Stimulated activated CD8-positive, alpha-beta memory T cell treated with anti-CD3 and anti-CD28 coated beads, Interleukin-12 subunit alpha, Interleukin-12 subunit beta, amount 100 ng/mL, for 24 hours (primary cell): ENCODE measurements around the gene C1QTNF9.
"Not testable (repeated sequence)": the region's sequence is repeated elsewhere in the genome, so short reads cannot be mapped to it uniquely, and the experiment has no call there.

Experiments
- DNase-seq: peaks from one replicate; pipeline ENCODE4 v3.0.0-alpha.2; 2020; ENCODE audit errors: extremely low read depth

The C1QTNF9 gene

DNA sequence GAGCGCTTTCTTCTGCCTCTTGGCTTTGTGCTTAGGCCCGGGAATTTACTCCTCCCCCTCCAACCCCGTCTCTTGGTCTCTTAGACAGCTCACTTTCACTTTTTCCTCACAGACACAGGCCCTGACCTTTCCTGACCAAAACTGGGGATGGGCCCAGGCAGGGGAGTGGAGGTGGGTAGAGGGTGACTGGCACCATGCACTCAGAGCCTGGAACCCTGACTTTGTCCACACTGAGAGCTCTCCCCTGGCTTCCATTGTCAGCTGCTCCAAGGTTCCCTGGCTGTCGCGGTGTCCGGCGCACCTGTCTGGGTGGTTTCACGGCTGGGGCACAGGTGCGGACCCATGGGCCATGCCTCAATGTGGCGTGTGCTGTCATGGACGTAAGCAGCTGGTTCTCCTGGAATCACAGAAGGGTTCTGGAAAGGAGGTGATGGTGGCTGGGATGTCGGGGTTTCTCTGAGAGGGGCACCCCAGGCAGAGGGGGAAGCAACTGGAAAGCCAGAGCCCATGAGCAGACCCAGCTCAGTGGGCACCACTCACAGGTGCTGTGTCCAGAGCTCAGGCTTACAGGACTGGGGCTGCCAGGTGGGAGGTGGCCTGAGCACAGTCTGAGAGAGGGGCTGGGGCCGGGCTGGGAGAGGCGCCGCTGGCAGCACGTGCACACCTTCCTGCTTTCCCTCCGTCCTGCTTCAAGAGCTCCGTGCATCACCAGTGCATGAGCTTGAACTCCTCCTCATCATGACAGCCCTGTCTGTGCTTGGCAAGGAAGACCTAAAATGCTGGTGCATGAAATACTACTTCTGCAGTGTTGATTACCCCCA, 28.0 kb upstream of the C1QTNF9 start:
- no peak for DNase-seq

DNA sequence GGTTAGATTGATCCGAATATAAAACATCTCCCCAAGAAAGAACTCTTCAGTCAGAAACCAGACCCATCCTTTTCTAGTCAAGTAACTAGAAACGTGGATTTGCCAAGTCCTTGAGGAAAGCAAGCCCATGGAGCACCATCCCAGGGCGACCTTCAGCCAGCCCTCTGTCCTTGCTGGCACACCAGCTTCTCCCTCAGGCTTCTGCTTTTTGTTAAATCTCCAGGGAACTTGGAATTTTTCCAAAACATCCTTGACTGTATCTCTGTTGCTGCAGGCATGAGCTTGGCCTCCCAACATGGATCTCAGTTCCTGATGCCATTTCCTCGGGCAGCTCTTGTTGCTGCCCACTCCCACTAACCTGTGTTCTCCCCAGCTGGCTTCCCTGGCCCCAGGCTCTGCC, 27.1 kb upstream of the C1QTNF9 start:
- no peak for DNase-seq

DNA sequence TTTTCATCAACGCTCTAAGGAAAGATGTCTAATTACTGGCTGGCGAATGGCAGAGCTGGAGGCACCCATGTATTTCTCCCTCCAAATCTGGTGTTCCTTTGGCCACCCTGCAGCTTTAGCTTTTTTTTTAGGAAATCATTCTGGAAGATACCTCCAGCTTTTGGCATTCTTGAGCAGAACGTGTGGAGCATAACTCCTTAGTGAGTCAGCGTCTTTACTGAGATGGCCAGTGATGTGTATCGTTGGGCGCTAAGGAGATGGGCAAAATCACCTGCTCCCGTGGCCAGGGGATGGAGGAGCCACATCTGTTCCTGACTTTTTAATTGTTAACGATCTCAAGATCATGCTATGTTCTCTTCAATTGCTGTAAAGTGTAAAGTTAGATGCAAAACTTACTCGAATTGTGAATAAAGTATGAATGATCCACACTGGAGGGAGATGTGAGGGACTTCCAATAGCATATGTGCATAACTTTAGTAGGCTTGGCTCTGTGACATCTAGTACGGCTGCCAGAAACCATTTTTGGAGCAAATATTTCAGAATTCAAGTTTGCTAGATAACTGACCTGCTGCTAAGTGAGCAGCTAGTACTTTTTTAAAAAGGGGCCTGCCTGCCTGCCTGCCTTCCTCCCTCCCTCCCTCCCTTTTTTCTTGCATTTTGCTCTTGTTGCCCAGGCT, 24.4 kb upstream of the C1QTNF9 start:
- no peak for DNase-seq

DNA sequence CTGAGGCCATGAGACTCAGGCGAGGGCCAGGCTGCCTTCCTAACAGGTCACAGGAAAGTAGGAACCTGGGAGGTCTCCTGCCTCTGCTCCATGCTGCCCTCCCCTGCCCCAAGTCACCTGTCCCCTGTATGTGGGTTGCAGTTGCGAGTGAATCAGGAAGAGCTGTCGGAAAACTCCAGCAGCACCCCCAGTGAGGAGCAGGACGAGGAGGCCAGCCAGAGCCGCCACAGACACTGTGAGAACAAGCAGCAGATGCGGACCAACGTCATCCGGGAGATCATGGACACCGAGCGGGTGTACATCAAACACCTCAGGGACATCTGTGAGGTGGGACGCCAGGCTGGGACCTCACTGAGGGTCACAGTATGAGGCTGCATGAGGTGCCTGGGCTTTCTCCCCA, 22.8 kb upstream of the C1QTNF9 start:
- DNase-seq, result no peak

DNA sequence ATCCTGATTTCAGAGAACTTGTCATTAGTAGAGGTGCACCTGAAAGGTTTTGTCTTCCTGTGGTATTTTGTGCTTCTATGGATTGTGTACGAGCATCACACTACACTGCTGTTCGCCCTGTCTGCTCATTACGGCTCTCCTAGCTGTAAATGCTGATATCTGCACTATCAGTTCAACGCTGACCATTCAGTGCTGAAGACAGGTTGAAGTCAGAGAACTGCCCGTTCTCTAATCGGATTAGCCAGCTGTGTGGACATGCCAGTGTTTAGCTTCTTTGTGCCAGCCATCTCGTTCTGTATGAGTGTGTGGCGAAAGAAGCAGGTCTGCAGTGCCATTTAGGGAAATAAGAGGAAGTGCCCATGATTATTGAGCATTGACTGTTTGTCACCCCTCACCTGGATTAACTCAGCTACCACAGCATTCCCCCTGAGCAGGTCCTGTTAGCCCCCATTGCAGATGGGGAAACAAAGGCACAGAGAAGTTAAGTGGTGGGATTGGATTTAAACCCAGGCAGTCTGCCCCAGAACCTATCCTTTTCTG, 21.6 kb upstream of the C1QTNF9 start:
- DNase-seq, result no peak

DNA sequence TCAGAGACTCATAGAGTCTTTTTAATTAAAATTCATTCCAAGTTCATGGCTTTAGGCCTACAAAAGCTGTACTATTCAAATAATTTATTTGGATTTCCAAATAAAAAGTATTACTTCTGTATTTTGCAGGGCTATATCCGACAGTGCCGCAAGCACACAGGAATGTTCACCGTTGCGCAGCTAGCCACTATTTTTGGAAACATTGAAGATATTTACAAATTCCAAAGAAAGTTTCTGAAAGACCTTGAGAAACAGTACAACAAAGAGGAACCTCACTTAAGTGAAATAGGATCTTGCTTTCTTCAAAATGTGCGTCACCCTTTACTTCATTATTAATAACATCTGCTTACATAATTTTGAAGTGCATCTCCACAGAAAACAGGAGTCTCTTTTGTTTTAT, 20.5 kb upstream of the C1QTNF9 start:
- DNase-seq, result no peak

DNA sequence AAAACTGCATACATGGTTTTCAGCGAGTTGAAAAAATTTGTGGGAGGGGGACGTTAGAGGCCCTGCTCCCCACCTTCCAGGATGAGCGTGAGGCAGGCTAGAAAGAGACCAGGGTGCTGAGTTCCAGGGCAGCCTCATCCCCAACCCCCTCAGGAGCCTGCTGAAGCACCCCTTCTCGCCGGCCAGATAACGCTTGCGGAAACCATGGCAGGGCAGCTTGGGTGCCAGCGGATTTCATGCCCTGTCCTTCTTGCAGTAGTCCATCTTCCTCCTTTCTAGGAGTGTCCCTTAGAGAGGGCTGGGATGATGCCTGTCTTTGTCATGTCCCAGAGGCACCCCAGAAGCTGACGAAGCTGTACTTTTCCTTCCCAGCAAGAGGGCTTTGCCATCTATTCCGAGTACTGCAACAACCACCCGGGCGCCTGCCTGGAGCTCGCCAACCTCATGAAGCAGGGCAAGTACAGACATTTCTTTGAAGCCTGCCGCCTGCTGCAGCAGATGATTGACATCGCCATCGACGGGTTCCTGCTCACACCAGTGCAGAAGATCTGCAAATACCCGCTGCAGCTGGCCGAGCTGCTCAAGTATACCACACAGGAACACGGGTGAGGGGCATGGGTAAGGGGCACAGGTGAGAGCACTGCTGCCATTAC, 19.0 kb upstream of the C1QTNF9 start:
- DNase-seq, result no peak

DNA sequence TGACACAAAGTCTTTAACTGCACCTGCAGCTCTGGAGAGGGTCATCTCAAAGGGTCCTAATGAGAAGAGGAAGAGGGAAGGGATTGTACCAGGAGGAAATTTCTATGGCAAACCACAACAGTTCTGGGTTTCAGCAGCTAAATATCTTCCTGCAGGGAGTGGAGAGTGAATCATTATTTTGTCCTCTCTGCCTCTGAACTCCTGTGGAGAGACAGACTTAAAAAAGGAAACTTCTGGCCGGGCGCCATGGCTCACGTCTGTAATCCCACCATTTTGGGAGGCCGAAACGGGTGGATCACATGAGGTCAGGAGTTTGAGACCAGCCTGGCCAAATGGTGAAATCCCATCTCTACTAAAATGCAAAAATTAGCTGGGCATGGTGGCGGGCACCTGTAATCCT, 16.9 kb upstream of the C1QTNF9 start:
- no peak for DNase-seq

DNA sequence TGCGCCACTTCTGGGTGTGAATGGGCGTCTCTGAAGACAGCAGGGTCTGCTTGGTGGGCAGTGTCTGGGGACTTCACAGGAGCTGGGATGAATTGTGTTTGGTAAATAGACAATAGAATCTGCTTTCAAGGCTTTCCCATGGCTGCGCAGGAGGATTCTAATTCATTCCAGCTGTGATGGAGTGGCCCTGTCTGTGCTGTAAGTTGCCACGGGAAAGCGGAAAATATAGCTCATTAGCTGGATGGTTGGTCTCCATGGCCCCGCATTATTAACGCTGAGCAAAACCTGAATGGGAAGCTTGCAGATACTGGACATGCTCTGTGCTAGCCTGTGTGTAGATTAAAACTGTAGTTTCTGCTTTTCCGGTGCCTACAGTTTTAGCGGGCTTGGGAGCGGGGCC, 15.6 kb upstream of the C1QTNF9 start:
- no peak for DNase-seq

DNA sequence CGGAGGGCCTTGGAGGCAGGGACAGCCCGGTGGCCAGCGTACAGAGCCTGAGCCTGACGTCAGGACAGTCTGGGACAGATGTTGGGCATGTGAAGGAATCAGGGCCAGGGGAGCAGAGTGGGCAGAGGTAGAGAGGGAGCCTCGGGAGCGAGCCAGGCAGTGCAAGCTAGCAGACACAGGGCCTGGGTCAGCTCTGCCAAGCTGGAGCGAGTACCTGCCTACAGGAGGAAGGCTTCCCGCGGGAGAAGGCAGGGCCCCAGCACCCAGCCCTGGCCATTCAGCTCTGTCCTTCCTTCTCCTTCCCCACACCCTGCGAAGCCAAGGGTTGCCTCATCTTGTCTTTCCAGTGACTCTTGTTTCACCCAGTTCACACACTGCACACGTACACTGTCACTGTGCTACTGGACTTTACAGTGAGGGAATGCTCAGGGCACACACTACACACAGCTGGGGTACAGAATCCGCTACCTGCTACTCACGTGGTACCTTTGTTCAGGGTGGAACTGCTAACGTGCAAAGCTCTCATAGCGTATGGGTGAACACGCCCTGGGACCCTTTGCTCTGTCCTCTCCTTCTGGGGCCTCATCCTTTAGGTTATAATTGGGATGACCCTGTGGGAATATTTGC, 9.8 kb upstream of the C1QTNF9 start:
- no peak for DNase-seq

DNA sequence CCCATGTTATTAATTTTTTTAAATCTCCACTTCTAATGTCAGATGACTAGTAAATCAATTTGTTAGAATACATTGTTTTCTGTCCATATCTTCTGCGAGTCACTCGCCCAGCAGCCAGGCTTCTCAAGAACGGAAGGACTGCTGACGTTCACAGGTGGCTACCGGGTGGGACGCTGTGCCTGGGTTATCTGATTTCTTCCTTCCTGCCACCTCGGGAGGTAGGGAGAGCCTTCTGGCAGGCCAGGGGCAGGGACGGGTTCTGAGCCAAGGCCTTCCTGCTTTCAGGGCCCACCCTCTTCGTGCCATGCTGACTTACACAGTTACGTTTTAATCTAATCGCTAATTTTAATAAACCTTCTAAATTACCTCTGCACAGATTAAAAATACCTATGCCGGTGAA, 7.9 kb upstream of the C1QTNF9 start:
- DNase-seq, result no peak

DNA sequence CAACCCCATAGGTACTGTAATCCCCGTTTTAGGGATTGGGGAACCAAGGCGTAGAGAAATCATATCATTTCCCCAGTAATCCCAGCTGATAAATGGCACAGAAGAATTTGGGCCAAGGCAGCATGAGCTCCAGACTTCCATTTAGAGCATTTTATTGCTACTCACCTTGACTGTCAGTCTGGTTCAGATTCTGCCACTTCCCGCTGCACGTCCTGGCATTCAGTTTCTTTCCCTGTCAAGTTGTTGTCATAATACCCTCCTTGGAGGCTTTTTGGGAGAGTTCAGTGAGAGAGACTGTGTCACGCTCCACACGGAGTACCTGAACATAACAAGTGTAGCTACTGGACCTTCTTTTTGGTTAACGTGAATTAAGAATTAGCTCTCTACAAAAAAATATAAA, 7.5 kb upstream of the C1QTNF9 start:
- no peak for DNase-seq

DNA sequence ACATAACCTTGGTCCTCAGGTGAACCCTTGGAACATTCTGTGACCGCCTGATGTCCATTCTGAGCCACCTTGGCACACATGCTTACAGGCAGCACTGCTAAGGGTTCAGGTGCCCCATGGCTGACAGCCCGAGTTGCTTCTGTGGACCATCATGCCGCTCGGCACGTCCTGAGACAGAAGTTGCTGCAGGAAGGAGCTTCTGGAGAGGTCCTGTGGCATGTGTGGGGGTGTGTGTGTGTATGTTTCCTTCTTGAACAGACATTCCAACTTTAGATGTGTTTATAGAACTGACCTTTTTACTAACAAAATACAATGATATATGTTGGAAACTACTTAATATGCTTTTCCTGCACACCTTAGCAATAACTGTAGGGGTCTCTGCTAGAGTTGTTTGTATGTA, 4.8 kb upstream of the C1QTNF9 start:
- no peak for DNase-seq

DNA sequence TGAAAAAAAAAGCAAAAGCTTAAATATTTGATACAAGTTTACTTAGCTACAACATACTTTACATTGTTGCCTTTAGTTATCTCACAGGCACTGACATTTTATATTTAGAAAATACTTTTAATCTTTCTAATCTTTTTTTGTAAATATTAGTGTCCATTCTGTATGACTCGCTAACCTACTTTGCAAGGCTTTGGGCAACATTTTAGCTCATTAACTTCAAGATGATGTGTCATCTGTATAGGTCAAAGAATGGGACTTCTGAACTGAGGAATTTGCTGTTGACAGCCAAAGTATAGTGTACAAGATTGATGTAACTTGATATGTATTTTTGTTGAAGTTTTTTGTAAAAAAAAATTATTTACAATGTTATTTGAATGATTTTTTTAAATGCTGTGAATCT, 2.7 kb upstream of the C1QTNF9 start:
- DNase-seq, result no peak

DNA sequence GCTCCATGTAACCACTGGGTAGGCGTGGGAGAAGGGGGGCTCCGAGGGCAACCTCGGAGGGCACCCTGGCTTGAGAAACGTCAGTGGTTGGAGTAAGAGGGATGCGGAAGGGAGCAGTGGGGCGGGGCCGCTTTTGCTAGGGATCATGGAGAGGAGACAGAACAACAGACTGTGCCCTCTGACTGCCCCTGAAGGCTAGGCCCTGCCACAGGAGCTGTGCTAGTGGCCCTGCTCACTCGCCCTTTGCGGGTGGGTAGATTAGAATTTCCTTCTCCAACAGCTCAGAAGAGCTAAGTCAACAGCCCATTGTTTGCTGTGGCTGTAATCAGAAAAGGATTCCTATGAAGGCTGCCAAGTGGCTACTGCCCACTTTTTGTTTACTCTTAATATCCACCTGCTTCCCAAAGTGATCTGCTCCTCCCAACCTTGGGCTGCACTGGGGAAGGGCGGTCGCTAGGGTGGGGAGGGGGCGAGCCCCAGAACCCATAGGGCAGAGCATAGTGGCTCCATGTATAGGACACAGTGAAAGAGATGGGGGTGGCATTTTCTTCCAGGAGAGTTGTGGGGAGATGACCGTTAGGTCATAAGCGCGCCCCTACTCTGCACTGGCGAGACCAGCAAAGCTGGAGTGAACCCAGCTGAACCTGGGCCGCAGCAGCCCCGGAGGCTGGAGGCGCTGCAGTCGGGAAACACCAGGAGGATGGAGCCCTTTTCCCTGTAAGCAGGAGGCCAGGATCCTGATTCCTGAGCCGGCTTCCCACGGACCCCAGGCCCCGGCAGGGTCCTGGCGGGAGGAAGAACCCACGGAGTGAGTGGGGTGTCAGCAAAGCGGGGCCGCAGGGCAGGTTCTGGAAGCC, 1.9 kb upstream of the C1QTNF9 start:
- DNase-seq, result no peak

DNA sequence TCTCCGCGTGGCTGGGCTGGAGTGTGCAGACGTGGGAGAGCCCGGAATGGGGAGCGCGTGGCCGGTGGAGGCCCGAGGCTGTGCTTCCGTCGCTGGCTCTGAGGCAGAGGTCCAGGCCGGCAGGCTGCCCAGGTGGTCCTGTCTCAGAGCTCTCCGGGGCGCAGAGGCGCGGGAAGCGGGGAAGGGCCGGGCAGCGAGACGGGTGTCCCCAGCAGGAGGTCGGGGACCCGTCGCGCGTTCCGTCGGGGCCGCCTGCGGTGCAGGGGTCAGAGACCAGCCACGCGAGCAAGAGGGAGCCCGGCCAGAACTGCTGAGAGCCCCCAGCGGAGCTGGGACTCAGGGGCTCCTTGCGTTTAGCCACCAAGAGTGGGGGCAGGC, 1.3 kb upstream of the C1QTNF9 start:
- DNase-seq, result no peak

DNA sequence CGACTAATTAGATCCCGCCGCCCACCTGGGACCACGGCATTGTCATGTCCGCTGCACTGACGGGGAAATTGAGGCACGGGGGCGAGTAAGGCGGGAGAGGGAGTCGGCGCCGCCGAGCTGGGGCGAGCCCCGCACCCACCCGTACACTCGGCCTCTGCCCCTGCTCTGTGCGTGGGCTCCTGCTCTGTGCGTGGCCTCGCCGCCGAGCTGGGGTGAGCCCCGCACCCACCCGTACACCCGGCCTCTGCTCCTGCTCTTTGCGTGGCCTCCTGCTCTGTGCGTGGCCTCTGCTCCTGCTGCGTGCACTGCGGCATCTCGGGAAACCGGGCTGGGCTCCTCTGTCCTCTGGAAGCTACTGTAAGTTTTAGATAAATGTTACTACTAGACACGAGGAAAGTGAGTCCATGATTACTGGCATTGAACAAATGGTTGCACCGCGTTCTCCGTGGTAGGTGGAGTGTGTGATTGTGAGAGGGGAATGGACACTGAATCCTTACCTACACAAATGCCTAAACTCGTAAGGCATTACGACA, 826 bp upstream of the C1QTNF9 start:
- no peak for DNase-seq

DNA sequence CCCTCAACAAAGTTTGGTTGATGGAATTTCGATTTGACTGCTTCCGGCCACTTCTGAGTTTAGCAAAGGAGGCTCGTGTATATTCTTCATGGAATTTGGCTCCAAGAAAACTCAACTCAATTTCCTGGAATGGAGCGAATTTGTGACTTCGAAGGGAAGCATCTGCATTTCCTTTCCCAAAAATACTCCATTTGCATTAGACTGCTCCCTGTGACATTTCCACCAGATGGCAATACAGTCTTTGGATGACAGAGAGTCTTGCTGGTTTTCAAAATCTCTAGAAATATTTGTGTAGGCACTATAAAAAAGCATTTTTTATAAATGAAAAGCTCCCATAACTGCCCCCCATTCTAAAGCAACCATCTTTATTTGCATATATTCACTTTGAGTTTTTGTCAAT, 4.1 kb downstream of the C1QTNF9 start:
- no peak for DNase-seq

DNA sequence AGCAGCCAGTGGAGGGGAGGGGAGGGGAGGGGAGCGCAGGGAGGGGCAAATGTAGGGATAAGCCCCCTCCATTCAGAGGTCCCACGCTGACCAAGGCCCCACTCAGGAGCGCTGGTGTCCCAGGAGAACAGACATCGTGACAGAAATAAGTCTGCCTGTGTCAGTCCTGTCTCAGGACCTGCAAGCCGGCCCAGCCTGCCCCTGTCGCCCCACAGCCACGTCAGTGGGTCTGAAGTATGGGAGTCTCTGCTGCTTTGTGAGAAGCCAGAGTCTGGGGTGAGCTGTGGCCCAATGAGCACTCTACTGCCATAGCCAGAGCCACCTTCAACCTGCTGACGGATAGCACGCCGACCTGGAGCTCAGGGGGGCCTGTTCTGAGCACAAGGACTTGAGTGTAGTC, 8.5 kb downstream of the C1QTNF9 start:
- not testable (repeated sequence) for DNase-seq

DNA sequence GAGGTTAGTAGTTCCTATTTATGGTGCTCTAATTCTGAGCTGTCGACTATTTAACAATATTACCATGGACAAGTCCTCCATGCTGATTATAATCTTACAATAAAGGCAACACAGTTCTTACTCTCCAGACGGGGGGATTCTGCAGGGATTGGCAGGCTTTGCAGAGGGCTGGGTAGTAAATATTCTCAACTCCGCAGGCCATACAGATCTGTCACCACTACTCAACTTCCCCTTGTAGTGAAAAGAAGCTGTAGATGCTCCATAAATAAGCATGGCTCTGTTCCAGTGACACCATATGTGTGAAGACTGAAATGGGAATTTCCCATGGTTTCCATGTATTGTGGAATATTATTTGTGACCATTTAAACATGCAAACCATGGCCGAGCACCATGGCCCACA, 9.5 kb downstream of the C1QTNF9 start:
- not testable (repeated sequence) for DNase-seq

DNA sequence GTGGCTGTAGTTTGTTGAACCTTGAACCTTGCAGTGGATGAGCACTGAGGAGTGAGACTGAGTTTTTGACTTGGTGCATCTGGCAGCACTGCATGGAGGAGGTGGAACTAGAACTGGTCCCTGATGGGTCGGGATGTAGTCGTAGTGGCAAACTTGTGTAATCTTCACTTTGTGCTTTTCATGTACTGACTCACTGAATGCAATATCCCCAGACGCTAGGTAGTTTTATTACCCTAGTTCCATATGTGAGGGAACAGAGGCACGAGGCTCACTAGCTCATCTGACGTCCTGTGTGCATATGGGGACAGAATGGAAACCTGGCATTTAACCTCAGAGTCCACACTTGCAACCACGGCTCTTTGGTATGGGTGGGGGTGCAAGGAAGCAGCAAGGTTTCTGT, 10.3 kb downstream of the C1QTNF9 start:
- not testable (repeated sequence) for DNase-seq
